Liver (tissue), 9 donors: Measurements from ENCODE around the gene MED12L. TPM values are rescaled to one million over a fixed set of nuclear protein-coding genes. Genes with fewer than 3 reads are reported as not detected.

Source experiments
- DNase-seq: peaks from one replicate; pipeline ENCODE4 v3.0.0-alpha.2; 2017; ENCODE audit warnings: low spot score
- H3K27ac ChIP-seq, 2 donors: one replicate each; pipeline ENCODE4 v1.7.0; 2013; ENCODE audit warnings: inconsistent platforms in 2 of 2, low read length in 2 of 2, control low read depth in 1 of 2, low read depth in 1 of 2, mild to moderate bottlenecking in 1 of 2
- H3K27me3 ChIP-seq, 4 donors: one replicate each; pipeline versions ENCODE4 v1.6.1 to v1.7.0; 2013; ENCODE audit warnings: low read length in 3 of 4, inconsistent platforms in 1 of 4, mild to moderate bottlenecking in 1 of 4, moderate library complexity in 1 of 4; ENCODE audit not compliant: control insufficient read depth in 4 of 4, insufficient read depth in 4 of 4
- H3K36me3 ChIP-seq, 4 donors: one replicate each; pipeline versions ENCODE4 v1.6.1 to v1.7.0; 2013; ENCODE audit warnings: low read length in 3 of 4, mild to moderate bottlenecking in 3 of 4, low read depth in 1 of 4, moderate library complexity in 1 of 4; ENCODE audit not compliant: control insufficient read depth in 4 of 4, insufficient read depth in 3 of 4
- H3K4me1 ChIP-seq, 4 donors: one replicate each; pipeline versions ENCODE4 v1.6.1 to v1.7.0; 2013; ENCODE audit warnings: low read length in 3 of 4, mild to moderate bottlenecking in 3 of 4, moderate library complexity in 1 of 4; ENCODE audit not compliant: control insufficient read depth in 4 of 4, insufficient read depth in 4 of 4
- H3K4me3 ChIP-seq, 3 donors: one replicate each; pipeline versions ENCODE4 v1.6.1 to v1.7.0; 2013; ENCODE audit warnings: low read length in 3 of 3, control low read depth in 1 of 3, low read depth in 1 of 3, mild to moderate bottlenecking in 1 of 3
- H3K9ac ChIP-seq, 2 donors: one replicate each; pipeline ENCODE4 v1.7.0; 2013; ENCODE audit warnings: low read length in 2 of 2, mild to moderate bottlenecking in 2 of 2, moderate library complexity in 2 of 2, control low read depth in 1 of 2, low read depth in 1 of 2
- H3K9me3 ChIP-seq, 4 donors: one replicate each; pipeline versions ENCODE4 v1.6.1 to v1.7.0; 2013; ENCODE audit warnings: low read length in 3 of 4; ENCODE audit not compliant: control insufficient read depth in 4 of 4
- ATF3 ChIP-seq: IDR thresholded peaks from 2 replicates; pipeline ENCODE4 v1.6.1; 2016; ENCODE audit warnings: antibody characterized with exemption
- CTCF ChIP-seq: fragments of 150-350 bp; IDR thresholded peaks from 2 replicates; pipeline ENCODE4 v1.5.1; 2017; ENCODE audit warnings: improper control_type of control experiment, low read depth, low read length; ENCODE audit not compliant: missing input control
- FOXA1 ChIP-seq: IDR thresholded peaks from 2 replicates; pipeline ENCODE4 v1.6.1; 2016; ENCODE audit warnings: antibody characterized with exemption
- NR2F2 ChIP-seq: IDR thresholded peaks from 2 replicates; pipeline ENCODE4 v1.6.1; 2016; ENCODE audit warnings: antibody characterized with exemption
- REST ChIP-seq: IDR thresholded peaks from 2 replicates; pipeline ENCODE4 v1.6.1; 2016; ENCODE audit warnings: antibody characterized with exemption, mild to moderate bottlenecking
- RXRA ChIP-seq, 2 donors: IDR thresholded peaks; 2 replicates each; pipeline ENCODE4 v1.6.1; 2017 to 2018; ENCODE audit warnings: antibody characterized with exemption in 2 of 2, mild to moderate bottlenecking in 1 of 2
- SP1 ChIP-seq: IDR thresholded peaks from 2 replicates; pipeline ENCODE4 v1.6.1; 2018; ENCODE audit warnings: antibody characterized with exemption, mild to moderate bottlenecking
- TAF1 ChIP-seq: conservative IDR thresholded peaks from 2 replicates; pipeline ENCODE4 v1.6.1; 2016; ENCODE audit warnings: antibody characterized with exemption, mild to moderate bottlenecking
- YY1 ChIP-seq: IDR thresholded peaks from 2 replicates; pipeline ENCODE4 v1.6.1; 2016; ENCODE audit warnings: antibody characterized with exemption, mild to moderate bottlenecking
- WGBS: extraction: QIAGEN DNeasy Blood & Tissue Kit; methylation state at CpG from one replicate; pipeline ENCODE4 v1.1.7; 2013; 5-methylcytosine and 5-hydroxymethylcytosine counted together
- polyA plus RNA-seq, 2 donors: library from polyadenylated mRNA; stranded (reverse) in 1 of 2; unstranded in 1 of 2; fragments of 200-250 nt in 1 of 2; fragments of >200 nt in 1 of 2; fragmentation: Nextera tagmentation in 1 of 2; extraction: Ambion mirVana in 1 of 2; gene quantifications; one replicate each; pipeline versions ENCODE4 v1.2.1 to v1.2.3, GENCODE V29; 2013 to 2015
- total RNA-seq, 2 donors: library from RNA; depleted of rRNA; stranded (reverse); fragments of >200 nt; gene quantifications; one replicate each; pipeline ENCODE4 v1.2.3, GENCODE V29; 2014
- donor health status: healthy.
- donor health status: healthy.
- donor health status: healthy.
- donor health status: healthy.
- donor health status: healthy.

The MED12L gene
- total and polyA plus RNA-seq, 4 donors: 0.02 to 2.1 (median 0.49) TPM

- Histone ChIP-seq H3K36me3 (no peaks in the 10 kb centered on the region), H3K4me3 (no peak overlapping the region), H3K9ac (no peak overlapping the region), H3K27me3 (peaks cover 0 to 4% (median 0%) of the 10 kb centered on the region in 4 donors), H3K9me3 (no peaks in the 10 kb centered on the region), H3K27ac (no peak overlapping the region), H3K4me1 (no peaks in the 10 kb centered on the region)
- no peak for DNase-seq
- no peak for TF ChIP-seq REST
- WGBS: 66% methylated on average over 5 of the region's 5 CpGs
These were observed 50.3 kb downstream of the MED12L start for GRCh38 chr3:151135541-151136337.

GRCh38 chr3:151142929-151143328 lies 57.5 kb downstream of the MED12L start:
- H3K9ac ChIP-seq: no peak overlapping the region
- no peak overlapping the region for H3K27ac ChIP-seq
- H3K4me1 ChIP-seq: peaks cover 0 to 4% (median 3%) of the 10 kb centered on the region in 4 donors
- DNase-seq: no peak
- no peaks in the 10 kb centered on the region for H3K27me3 ChIP-seq
- 83% methylated on average over 5 of the region's 5 CpGs for WGBS
- no peaks in the 10 kb centered on the region for H3K9me3 ChIP-seq
- no peaks in the 10 kb centered on the region for H3K36me3 ChIP-seq
- no peak overlapping the region for H3K4me3 ChIP-seq
- TF ChIP-seq SP1 (no peak), TAF1 (no peak)

GRCh38 chr3:151144016-151144415 lies 58.6 kb downstream of the MED12L start:
- Histone ChIP-seq H3K9ac (no peak overlapping the region), H3K36me3 (no peaks in the 10 kb centered on the region), H3K9me3 (no peaks in the 10 kb centered on the region), H3K4me3 (no peak overlapping the region), H3K27me3 (no peaks in the 10 kb centered on the region), H3K27ac (no peak overlapping the region), H3K4me1 (peaks cover 0 to 4% (median 3%) of the 10 kb centered on the region in 4 donors)
- WGBS: 81% methylated on average over 4 of the region's 4 CpGs
- DNase-seq: no peak
- no peak for TF ChIP-seq NR2F2
- no peak for TF ChIP-seq RXRA (IDR thresholded peaks at IDR 0.05)
- TF ChIP-seq SP1: no peak
- no peak for TF ChIP-seq TAF1
- TF ChIP-seq YY1: no peak
- TF ChIP-seq FOXA1: no peak
- no peak for TF ChIP-seq ATF3

- H3K27ac ChIP-seq: no peak overlapping the region
- 90% methylated on average over 5 of the region's 5 CpGs for WGBS
- H3K9ac ChIP-seq: no peak overlapping the region
- no peaks in the 10 kb centered on the region for H3K27me3 ChIP-seq
- TF ChIP-seq SP1: no peak
- TF ChIP-seq RXRA (IDR thresholded peaks at IDR 0.05): no peak
- no peak for TF ChIP-seq YY1
- no peak for TF ChIP-seq FOXA1
- no peak for TF ChIP-seq CTCF
- no peak for DNase-seq
- H3K4me1 ChIP-seq: peaks cover 0 to 4% (median 3%) of the 10 kb centered on the region in 4 donors
- H3K36me3 ChIP-seq: no peaks in the 10 kb centered on the region
- no peaks in the 10 kb centered on the region for H3K9me3 ChIP-seq
- no peak overlapping the region for H3K4me3 ChIP-seq
These were observed 59.3 kb downstream of the MED12L start for GRCh38 chr3:151144760-151145159.
